ENCODE results near the gene DCC. TPM values are rescaled to one million over a fixed set of nuclear protein-coding genes. Genes with fewer than 3 reads are reported as not detected.
"Not testable (repeated sequence)": the region's sequence is repeated elsewhere in the genome, so short reads cannot be mapped to it uniquely, and the experiment has no call there.

DCC gene
- polyA plus RNA-seq, 1 experiment = 0.67 TPM

- Histone ChIP-seq H3K27ac (ENCODE audit: low read depth, low read length) (no peak overlapping the region), H3K27me3 (ENCODE audit: control insufficient read depth, insufficient read depth, low read length) (no peaks in the 10 kb centered on the region), H3K4me3 (ENCODE audit: low read depth, low read length) (no peak overlapping the region), H3K9me3 (ENCODE audit: control insufficient read depth, insufficient read depth, low read length) (peaks cover 11% of the 10 kb centered on the region)
- POLR2A ChIA-PET = no interaction called here
- CTCF ChIA-PET = no interaction called here
- DNase-seq (ENCODE audit: low read depth, low spot score) = no peak
- no peak for TF ChIP-seq CTCF (IDR thresholded peaks at IDR 0.05; ENCODE audit: low read depth, low read length)
These were observed 1164.0 kb downstream of the DCC start for GRCh38 chr18:53503914-53504441.

GRCh38 chr18:53508529-53508928 lies 1168.5 kb downstream of the DCC start:
- DNase-seq (ENCODE audit: low read depth, low spot score) = no peak
- ChIA-PET CTCF (no interaction called here), POLR2A (no interaction called here)
- peaks cover 10% of the 10 kb centered on the region for H3K9me3 ChIP-seq (ENCODE audit: control insufficient read depth, insufficient read depth, low read length)
- H3K4me3 ChIP-seq (ENCODE audit: low read depth, low read length) = no peak overlapping the region
- no peaks in the 10 kb centered on the region for H3K27me3 ChIP-seq (ENCODE audit: control insufficient read depth, insufficient read depth, low read length)
- TF ChIP-seq CTCF (IDR thresholded peaks at IDR 0.05; ENCODE audit: low read depth, low read length) = no peak
- H3K27ac ChIP-seq (ENCODE audit: low read depth, low read length) = no peak overlapping the region

GRCh38 chr18:53509886-53510285 lies 1169.9 kb downstream of the DCC start:
- H3K4me3 ChIP-seq (ENCODE audit: low read depth, low read length) = no peak overlapping the region
- ChIA-PET POLR2A (no interaction called here), CTCF (no interaction called here)
- TF ChIP-seq CTCF (IDR thresholded peaks at IDR 0.05; ENCODE audit: low read depth, low read length) = no peak
- DNase-seq (ENCODE audit: low read depth, low spot score) = no peak
- no peaks in the 10 kb centered on the region for H3K27me3 ChIP-seq (ENCODE audit: control insufficient read depth, insufficient read depth, low read length)
- H3K27ac ChIP-seq (ENCODE audit: low read depth, low read length) = no peak overlapping the region
- peaks cover 10% of the 10 kb centered on the region for H3K9me3 ChIP-seq (ENCODE audit: control insufficient read depth, insufficient read depth, low read length)

DNA sequence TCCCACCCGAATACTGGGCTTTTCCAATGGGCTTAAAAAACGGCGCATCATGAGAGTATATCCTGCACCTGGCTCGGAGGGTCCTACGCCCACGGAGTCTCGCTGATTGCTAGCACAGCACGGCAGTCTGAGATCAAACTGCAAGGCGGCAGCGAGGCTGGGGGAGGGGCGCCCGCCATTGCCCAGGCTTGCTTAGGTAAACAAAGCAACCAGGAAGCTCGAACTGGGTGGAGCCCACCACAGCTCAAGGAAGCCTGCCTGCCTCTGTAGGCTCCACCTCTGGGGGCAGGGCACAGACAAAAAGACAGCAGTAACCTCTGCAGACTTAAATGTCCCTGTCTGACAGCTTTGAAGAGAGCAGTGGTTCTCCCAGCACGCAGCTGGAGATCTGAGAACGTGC lies 1171.7 kb downstream of the DCC start:
- H3K27ac ChIP-seq (ENCODE audit: low read depth, low read length); POLR2A ChIA-PET; DNase-seq (ENCODE audit: low read depth, low spot score); H3K27me3 ChIP-seq (ENCODE audit: control insufficient read depth, insufficient read depth, low read length); H3K4me3 ChIP-seq (ENCODE audit: low read depth, low read length); CTCF ChIA-PET: not testable (repeated sequence)
- peaks cover 10% of the 10 kb centered on the region for H3K9me3 ChIP-seq (ENCODE audit: control insufficient read depth, insufficient read depth, low read length)

- POLR2A ChIA-PET = no interaction called here
- no peak overlapping the region for H3K4me3 ChIP-seq (ENCODE audit: low read depth, low read length)
- no peaks in the 10 kb centered on the region for H3K27me3 ChIP-seq (ENCODE audit: control insufficient read depth, insufficient read depth, low read length)
- peaks cover 11% of the 10 kb centered on the region; the same call in 1 of the 2 replicates for H3K9me3 ChIP-seq (ENCODE audit: control insufficient read depth, insufficient read depth, low read length)
- TF ChIP-seq CTCF (IDR thresholded peaks at IDR 0.05; ENCODE audit: low read depth, low read length) = no peak
- no peak overlapping the region for H3K27ac ChIP-seq (ENCODE audit: low read depth, low read length)
- CTCF ChIA-PET = no interaction called here
- DNase-seq (ENCODE audit: low read depth, low spot score) = no peak
These were observed 1181.1 kb downstream of the DCC start for GRCh38 chr18:53521068-53521467.

All from AG04450 (cell line).